Neuron (in vitro differentiated cells): ENCODE measurements around the gene TRAF6.

Source experiments
- H2AFZ ChIP-seq: one replicate; pipeline ENCODE4 v1.6.1; 2013; ENCODE audit warnings: low read depth, mild to moderate bottlenecking, inconsistent platforms, low read length, moderate library complexity
- H3K27me3 ChIP-seq: one replicate; pipeline ENCODE4 v1.6.1; 2013; ENCODE audit warnings: low read length; ENCODE audit not compliant: insufficient read depth
- H3K36me3 ChIP-seq: one replicate; pipeline ENCODE4 v1.6.1; 2013; ENCODE audit warnings: low read length; ENCODE audit not compliant: insufficient read depth
- H3K4me1 ChIP-seq: one replicate; pipeline ENCODE4 v1.6.1; 2013; ENCODE audit warnings: low read length; ENCODE audit not compliant: insufficient read depth
- H3K4me3 ChIP-seq: 2 replicates; pipeline ENCODE4 v1.5.1; 2013; ENCODE audit warnings: mild to moderate bottlenecking, low read length, moderate library complexity
- H3K9me3 ChIP-seq: one replicate; pipeline ENCODE4 v1.6.1; 2013; ENCODE audit warnings: low read length

TRAF6 gene

DNA sequence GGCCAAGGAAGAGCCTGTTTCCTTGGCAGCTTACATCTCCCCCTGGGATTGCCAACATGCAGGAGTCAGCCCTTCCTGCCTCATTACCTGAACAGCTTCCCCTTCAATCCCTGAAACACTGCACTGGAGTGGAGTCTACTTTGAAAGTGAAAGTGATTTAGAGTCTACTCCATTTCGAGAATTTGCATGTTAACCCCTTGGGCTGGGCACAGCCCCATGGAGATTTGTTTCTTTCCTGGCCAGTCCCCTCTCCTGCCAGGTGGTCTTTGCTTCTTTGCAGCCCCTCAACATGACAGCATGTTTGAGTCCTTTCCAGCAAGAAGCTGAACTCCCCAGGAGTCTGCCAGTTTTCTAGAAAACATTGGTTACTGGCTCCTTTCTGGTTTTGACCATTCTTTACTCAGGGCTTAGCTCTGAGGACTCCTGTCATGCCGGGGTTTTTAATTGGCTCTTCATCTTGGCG lies 59.9 kb downstream of the TRAF6 start:
- Histone ChIP-seq H3K27me3 (no peaks in the 10 kb centered on the region), H3K9me3 (no peaks in the 10 kb centered on the region), H2AFZ (no peak overlapping the region), H3K36me3 (peaks cover 20% of the 10 kb centered on the region), H3K4me3 (no peak overlapping the region), H3K4me1 (peaks cover 25% of the 10 kb centered on the region)

GRCh38 chr11:36449561-36450096 lies 60.4 kb downstream of the TRAF6 start:
- Histone ChIP-seq H3K9me3 (no peaks in the 10 kb centered on the region), H3K27me3 (no peaks in the 10 kb centered on the region), H2AFZ (no peak overlapping the region), H3K4me1 (peaks cover 22% of the 10 kb centered on the region), H3K4me3 (no peak overlapping the region), H3K36me3 (peaks cover 20% of the 10 kb centered on the region)

- peaks cover 9% of the 10 kb centered on the region for H3K4me1 ChIP-seq
- no peak overlapping the region for H2AFZ ChIP-seq
- H3K9me3 ChIP-seq: no peaks in the 10 kb centered on the region
- peaks cover 20% of the 10 kb centered on the region for H3K36me3 ChIP-seq
- no peak overlapping the region for H3K4me3 ChIP-seq
- no peaks in the 10 kb centered on the region for H3K27me3 ChIP-seq
Observed at GRCh38 chr11:36447947-36448346, 62.1 kb downstream of the TRAF6 start.

DNA sequence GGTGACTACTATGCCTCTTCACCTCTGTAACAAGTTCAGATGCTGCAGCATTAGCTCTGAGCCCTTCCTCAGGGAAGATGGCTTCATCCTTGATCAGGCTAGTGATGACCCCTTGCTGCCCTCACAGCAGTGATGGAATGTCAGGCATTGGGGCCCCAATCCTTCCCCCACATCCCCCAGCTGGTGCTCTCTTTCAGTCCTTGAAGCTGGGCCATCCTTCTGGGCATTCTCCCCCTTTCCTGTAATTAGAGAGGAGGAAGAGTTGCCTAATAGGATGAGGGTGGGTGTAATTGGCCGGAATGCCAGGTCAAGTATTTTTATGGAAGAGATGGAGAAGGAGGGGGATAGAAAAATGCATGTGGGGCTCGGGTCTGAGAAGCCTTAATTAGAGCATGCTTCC lies 62.6 kb downstream of the TRAF6 start:
- Histone ChIP-seq H3K36me3 (peaks cover 20% of the 10 kb centered on the region), H3K9me3 (no peaks in the 10 kb centered on the region), H2AFZ (no peak overlapping the region), H3K27me3 (no peaks in the 10 kb centered on the region), H3K4me3 (no peak overlapping the region), H3K4me1 (peaks cover 9% of the 10 kb centered on the region)

GRCh38 chr11:36446135-36446534 lies 63.9 kb downstream of the TRAF6 start:
- H3K27me3 ChIP-seq: no peaks in the 10 kb centered on the region
- no peak overlapping the region for H3K4me3 ChIP-seq
- peaks cover 3% of the 10 kb centered on the region for H3K9me3 ChIP-seq
- peaks cover 6% of the 10 kb centered on the region for H3K4me1 ChIP-seq
- no peak overlapping the region for H2AFZ ChIP-seq
- peaks cover 17% of the 10 kb centered on the region for H3K36me3 ChIP-seq

DNA sequence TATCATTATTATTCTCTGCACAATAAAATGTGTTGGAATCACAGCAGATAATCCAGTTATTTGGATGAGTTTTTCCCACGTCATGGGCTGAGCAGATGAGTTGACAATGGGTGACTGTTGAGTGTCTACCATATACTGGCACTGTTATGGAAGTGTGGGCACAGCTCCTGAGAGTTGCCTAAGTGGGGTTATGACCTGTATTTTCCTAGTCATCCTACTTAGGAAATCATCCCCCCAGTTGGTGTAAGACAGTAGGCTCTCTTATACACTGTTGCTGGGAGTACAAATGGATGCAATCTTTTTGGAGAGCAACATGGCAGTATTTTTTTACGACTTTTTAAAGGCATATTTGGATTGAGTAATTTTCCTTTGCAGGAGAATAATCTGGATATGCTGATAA lies 66.4 kb downstream of the TRAF6 start:
- no peaks in the 10 kb centered on the region for H3K27me3 ChIP-seq
- H3K36me3 ChIP-seq: peaks cover 11% of the 10 kb centered on the region
- H3K4me3 ChIP-seq: no peak overlapping the region
- H3K4me1 ChIP-seq: peaks cover 6% of the 10 kb centered on the region
- peaks cover 9% of the 10 kb centered on the region for H3K9me3 ChIP-seq
- no peak overlapping the region for H2AFZ ChIP-seq

- no peak overlapping the region for H2AFZ ChIP-seq
- H3K4me1 ChIP-seq: no peaks in the 10 kb centered on the region
- H3K9me3 ChIP-seq: peaks cover 11% of the 10 kb centered on the region
- H3K27me3 ChIP-seq: no peaks in the 10 kb centered on the region
- peaks cover 5% of the 10 kb centered on the region for H3K36me3 ChIP-seq
- no peak overlapping the region for H3K4me3 ChIP-seq
Observed at GRCh38 chr11:36441610-36442208, 68.4 kb downstream of the TRAF6 start.

DNA sequence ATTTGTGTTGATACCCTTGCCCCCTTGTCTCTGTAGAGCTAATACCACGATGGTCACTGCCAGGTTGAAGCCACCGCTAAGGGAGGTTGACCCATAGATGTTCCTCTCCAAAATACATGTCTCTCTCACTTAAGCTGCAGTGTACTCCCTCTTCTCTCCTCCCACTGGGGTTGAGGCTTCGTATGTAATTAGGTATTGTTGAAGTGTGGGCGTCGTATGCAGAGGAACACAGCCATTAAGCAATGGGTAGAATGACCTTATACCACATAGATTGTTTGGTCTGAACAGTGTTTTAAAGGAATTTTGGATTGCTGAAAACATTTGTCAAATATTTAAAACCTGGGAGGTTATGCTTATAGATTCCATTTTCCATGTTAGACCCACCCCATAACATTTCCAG lies 71.9 kb downstream of the TRAF6 start:
- no peaks in the 10 kb centered on the region for H3K27me3 ChIP-seq
- peaks cover 14% of the 10 kb centered on the region for H3K36me3 ChIP-seq
- peaks cover 11% of the 10 kb centered on the region for H3K9me3 ChIP-seq
- H3K4me3 ChIP-seq: no peak overlapping the region
- H3K4me1 ChIP-seq: no peaks in the 10 kb centered on the region
- no peak overlapping the region for H2AFZ ChIP-seq

DNA sequence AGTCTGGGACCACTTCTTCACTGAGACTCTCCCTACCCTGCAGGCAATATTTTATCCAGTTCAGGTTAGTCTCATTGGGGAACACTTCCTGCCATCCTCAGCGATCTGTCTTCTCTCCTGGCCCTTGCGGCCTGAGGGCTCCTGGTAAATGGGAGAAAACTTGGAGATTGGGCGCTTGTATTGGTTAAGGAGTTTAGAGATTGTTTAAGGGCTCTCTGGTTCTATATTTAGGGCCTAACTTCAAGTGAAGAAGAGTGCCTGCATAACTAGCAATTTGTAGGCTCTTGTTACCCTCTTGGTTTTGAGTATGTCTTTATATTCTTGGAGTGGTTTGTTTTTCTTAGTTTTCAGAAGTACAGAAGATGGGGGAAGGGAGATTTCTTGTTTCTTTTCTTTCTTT lies 72.7 kb downstream of the TRAF6 start:
- no peak overlapping the region for H3K4me3 ChIP-seq
- peaks cover 11% of the 10 kb centered on the region for H3K9me3 ChIP-seq
- H3K36me3 ChIP-seq: peaks cover 16% of the 10 kb centered on the region

More for the DNA sequence above, 72.7 kb downstream of the TRAF6 start:
- Histone ChIP-seq H3K27me3 (no peaks in the 10 kb centered on the region), H3K4me1 (no peaks in the 10 kb centered on the region), H2AFZ (no peak overlapping the region)
